Stimulated activated naive CD8-positive, alpha-beta T cell treated with anti-CD3 and anti-CD28 coated beads, Interleukin-15, Interleukin-2, amounts not matched to agents 100 ng/mL and 50 ng/mL, for 24 hours (primary cell): Measurements from ENCODE around the gene DCST1.

Experiments
- H3K27ac Mint-ChIP-seq: one replicate; pipeline ENCODE4 v1.8.0; 2021; ENCODE audit warnings: mild to moderate bottlenecking, mixed read lengths
- H3K27me3 Mint-ChIP-seq: one replicate; pipeline ENCODE4 v1.8.0; 2021; ENCODE audit warnings: mixed read lengths
- H3K36me3 Mint-ChIP-seq: one replicate; pipeline ENCODE4 v1.8.0; 2021; ENCODE audit warnings: low read depth, mixed read lengths
- H3K4me1 Mint-ChIP-seq: one replicate; pipeline ENCODE4 v1.8.0; 2021; ENCODE audit warnings: low read depth, mixed read lengths
- H3K4me3 Mint-ChIP-seq: one replicate; pipeline ENCODE4 v1.8.0; 2021; ENCODE audit warnings: mild to moderate bottlenecking, mixed read lengths
- H3K9me3 Mint-ChIP-seq: one replicate; pipeline ENCODE4 v1.8.0; 2021; ENCODE audit warnings: mixed read lengths

The DCST1 gene

GRCh38 chr1:155083865-155084721 lies 50.5 kb downstream of the DCST1 start:
- Mint-ChIP-seq H3K4me1 (peaks cover 50% of the 10 kb centered on the region), H3K36me3 (no peaks in the 10 kb centered on the region), H3K4me3 (peak overlapping the region; percentile 94), H3K27me3 (peaks cover 43% of the 10 kb centered on the region), H3K27ac (peak overlapping the region; percentile 40), H3K9me3 (no peaks in the 10 kb centered on the region)

- Mint-ChIP-seq H3K27me3 (peaks cover 35% of the 10 kb centered on the region), H3K4me1 (peaks cover 42% of the 10 kb centered on the region), H3K27ac (peak overlapping the region; percentile 96), H3K4me3 (peak overlapping the region; percentile 94), H3K36me3 (no peaks in the 10 kb centered on the region), H3K9me3 (no peaks in the 10 kb centered on the region)
These were observed 51.3 kb downstream of the DCST1 start for GRCh38 chr1:155084722-155085503.

GRCh38 chr1:155085504-155086127 lies 52.0 kb downstream of the DCST1 start:
- H3K4me3 Mint-ChIP-seq: peak overlapping the region; percentile 94
- no peaks in the 10 kb centered on the region for H3K36me3 Mint-ChIP-seq
- peaks cover 33% of the 10 kb centered on the region for H3K27me3 Mint-ChIP-seq
- peaks cover 40% of the 10 kb centered on the region for H3K4me1 Mint-ChIP-seq
- no peaks in the 10 kb centered on the region for H3K9me3 Mint-ChIP-seq
- H3K27ac Mint-ChIP-seq: peak overlapping the region; percentile 96

- Mint-ChIP-seq H3K27me3 (peaks cover 30% of the 10 kb centered on the region), H3K9me3 (no peaks in the 10 kb centered on the region), H3K27ac (peak overlapping the region; percentile 49), H3K36me3 (no peaks in the 10 kb centered on the region), H3K4me3 (peak overlapping the region; percentile 61), H3K4me1 (peaks cover 37% of the 10 kb centered on the region)
These were observed 52.6 kb downstream of the DCST1 start for GRCh38 chr1:155086128-155086741.

GRCh38 chr1:155086856-155087535 lies 53.4 kb downstream of the DCST1 start:
- Mint-ChIP-seq H3K4me3 (no peak overlapping the region), H3K27me3 (peaks cover 24% of the 10 kb centered on the region), H3K27ac (no peak overlapping the region), H3K36me3 (no peaks in the 10 kb centered on the region), H3K9me3 (no peaks in the 10 kb centered on the region), H3K4me1 (peaks cover 31% of the 10 kb centered on the region)

- H3K27ac Mint-ChIP-seq: no peak overlapping the region
These were observed 57.7 kb downstream of the DCST1 start for GRCh38 chr1:155091071-155092051.

GRCh38 chr1:155092131-155092530 lies 58.5 kb downstream of the DCST1 start:
- no peak overlapping the region for H3K4me3 Mint-ChIP-seq
- no peak overlapping the region for H3K27ac Mint-ChIP-seq
- H3K9me3 Mint-ChIP-seq: no peaks in the 10 kb centered on the region
- H3K36me3 Mint-ChIP-seq: no peaks in the 10 kb centered on the region
- peaks cover 8% of the 10 kb centered on the region for H3K27me3 Mint-ChIP-seq
- H3K4me1 Mint-ChIP-seq: no peaks in the 10 kb centered on the region

More at GRCh38 chr1:155091071-155092051, 57.7 kb downstream of the DCST1 start:
- H3K27me3 Mint-ChIP-seq: peaks cover 8% of the 10 kb centered on the region
- no peak overlapping the region for H3K4me3 Mint-ChIP-seq
- no peaks in the 10 kb centered on the region for H3K36me3 Mint-ChIP-seq
- no peaks in the 10 kb centered on the region for H3K4me1 Mint-ChIP-seq
- H3K9me3 Mint-ChIP-seq: no peaks in the 10 kb centered on the region

GRCh38 chr1:155092641-155093040 lies 59.0 kb downstream of the DCST1 start:
- Mint-ChIP-seq H3K9me3 (no peaks in the 10 kb centered on the region), H3K4me1 (no peaks in the 10 kb centered on the region), H3K27ac (no peak overlapping the region), H3K4me3 (no peak overlapping the region), H3K36me3 (no peaks in the 10 kb centered on the region), H3K27me3 (peaks cover 8% of the 10 kb centered on the region)

- H3K4me3 Mint-ChIP-seq: no peak overlapping the region
- no peaks in the 10 kb centered on the region for H3K4me1 Mint-ChIP-seq
- H3K27ac Mint-ChIP-seq: no peak overlapping the region
- peaks cover 8% of the 10 kb centered on the region for H3K27me3 Mint-ChIP-seq
- no peaks in the 10 kb centered on the region for H3K9me3 Mint-ChIP-seq
- H3K36me3 Mint-ChIP-seq: no peaks in the 10 kb centered on the region
These were observed 60.4 kb downstream of the DCST1 start for GRCh38 chr1:155093911-155094621.

- no peaks in the 10 kb centered on the region for H3K4me1 Mint-ChIP-seq
- no peak overlapping the region for H3K4me3 Mint-ChIP-seq
- H3K36me3 Mint-ChIP-seq: no peaks in the 10 kb centered on the region
- no peak overlapping the region for H3K27ac Mint-ChIP-seq
- H3K9me3 Mint-ChIP-seq: no peaks in the 10 kb centered on the region
- H3K27me3 Mint-ChIP-seq: peaks cover 8% of the 10 kb centered on the region
These were observed 61.0 kb downstream of the DCST1 start for GRCh38 chr1:155094622-155094948.

GRCh38 chr1:155099331-155099730 lies 65.7 kb downstream of the DCST1 start:
- Mint-ChIP-seq H3K27ac (no peak overlapping the region), H3K9me3 (no peaks in the 10 kb centered on the region), H3K4me1 (no peaks in the 10 kb centered on the region), H3K27me3 (peaks cover 11% of the 10 kb centered on the region), H3K36me3 (no peaks in the 10 kb centered on the region), H3K4me3 (no peak overlapping the region)
